Fibroblast of skin of right biceps (primary cell): ENCODE results near the gene CSE1L.
"Not testable (repeated sequence)": the region's sequence is repeated elsewhere in the genome, so short reads cannot be mapped to it uniquely, and the experiment has no call there.

Experiments used
- DNase-seq: peaks from one replicate; pipeline ENCODE4 v3.0.0-alpha.2; 2013

CSE1L gene, protein sequence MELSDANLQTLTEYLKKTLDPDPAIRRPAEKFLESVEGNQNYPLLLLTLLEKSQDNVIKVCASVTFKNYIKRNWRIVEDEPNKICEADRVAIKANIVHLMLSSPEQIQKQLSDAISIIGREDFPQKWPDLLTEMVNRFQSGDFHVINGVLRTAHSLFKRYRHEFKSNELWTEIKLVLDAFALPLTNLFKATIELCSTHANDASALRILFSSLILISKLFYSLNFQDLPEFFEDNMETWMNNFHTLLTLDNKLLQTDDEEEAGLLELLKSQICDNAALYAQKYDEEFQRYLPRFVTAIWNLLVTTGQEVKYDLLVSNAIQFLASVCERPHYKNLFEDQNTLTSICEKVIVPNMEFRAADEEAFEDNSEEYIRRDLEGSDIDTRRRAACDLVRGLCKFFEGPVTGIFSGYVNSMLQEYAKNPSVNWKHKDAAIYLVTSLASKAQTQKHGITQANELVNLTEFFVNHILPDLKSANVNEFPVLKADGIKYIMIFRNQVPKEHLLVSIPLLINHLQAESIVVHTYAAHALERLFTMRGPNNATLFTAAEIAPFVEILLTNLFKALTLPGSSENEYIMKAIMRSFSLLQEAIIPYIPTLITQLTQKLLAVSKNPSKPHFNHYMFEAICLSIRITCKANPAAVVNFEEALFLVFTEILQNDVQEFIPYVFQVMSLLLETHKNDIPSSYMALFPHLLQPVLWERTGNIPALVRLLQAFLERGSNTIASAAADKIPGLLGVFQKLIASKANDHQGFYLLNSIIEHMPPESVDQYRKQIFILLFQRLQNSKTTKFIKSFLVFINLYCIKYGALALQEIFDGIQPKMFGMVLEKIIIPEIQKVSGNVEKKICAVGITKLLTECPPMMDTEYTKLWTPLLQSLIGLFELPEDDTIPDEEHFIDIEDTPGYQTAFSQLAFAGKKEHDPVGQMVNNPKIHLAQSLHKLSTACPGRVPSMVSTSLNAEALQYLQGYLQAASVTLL

DNA sequence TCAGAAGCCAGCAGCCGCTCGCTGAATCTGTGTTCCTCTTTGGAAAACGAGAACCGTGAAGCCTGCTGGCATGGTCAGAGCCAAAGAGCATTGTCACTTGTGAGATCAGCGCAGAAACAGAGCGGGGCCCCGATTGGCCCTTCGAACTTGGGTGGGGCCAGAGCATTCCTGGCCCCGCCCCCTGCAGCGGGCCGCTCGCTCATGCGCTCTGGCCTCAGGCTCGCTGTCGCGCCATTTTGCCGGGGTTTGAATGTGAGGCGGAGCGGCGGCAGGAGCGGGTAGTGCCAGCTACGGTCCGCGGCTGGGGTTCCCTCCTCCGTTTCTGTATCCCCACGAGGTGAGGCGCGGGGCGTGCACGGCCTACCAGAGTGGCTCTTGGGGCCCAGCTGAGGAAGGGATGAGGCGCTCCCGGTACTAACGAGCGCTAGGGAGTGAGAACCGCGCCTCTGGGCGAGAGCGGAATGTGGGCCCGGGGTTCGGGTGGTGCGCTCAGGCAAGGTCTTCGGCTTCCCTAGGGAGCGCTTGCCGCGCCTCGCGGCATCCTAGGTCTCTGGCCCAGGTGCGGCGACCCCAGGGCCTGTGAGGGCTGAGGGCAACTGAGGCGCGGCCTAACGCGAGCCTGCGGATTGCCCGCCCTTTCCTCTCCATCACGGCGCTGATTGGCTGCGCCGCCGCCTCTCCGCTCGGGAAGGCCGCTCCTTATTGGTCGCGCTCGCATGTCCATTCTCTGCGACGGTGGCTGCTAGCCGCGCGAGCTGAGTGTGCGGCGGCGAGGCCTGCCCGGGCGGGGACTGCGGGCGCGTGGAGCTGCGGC lies at the start of gene CSE1L:
Gene CSE1L (plus strand): TSS at position 226 of the 814 bp plus-strand sequence. CDS start 12,152 bp downstream, outside the sequence.
- DNase-seq, result peak; percentile 95

DNA sequence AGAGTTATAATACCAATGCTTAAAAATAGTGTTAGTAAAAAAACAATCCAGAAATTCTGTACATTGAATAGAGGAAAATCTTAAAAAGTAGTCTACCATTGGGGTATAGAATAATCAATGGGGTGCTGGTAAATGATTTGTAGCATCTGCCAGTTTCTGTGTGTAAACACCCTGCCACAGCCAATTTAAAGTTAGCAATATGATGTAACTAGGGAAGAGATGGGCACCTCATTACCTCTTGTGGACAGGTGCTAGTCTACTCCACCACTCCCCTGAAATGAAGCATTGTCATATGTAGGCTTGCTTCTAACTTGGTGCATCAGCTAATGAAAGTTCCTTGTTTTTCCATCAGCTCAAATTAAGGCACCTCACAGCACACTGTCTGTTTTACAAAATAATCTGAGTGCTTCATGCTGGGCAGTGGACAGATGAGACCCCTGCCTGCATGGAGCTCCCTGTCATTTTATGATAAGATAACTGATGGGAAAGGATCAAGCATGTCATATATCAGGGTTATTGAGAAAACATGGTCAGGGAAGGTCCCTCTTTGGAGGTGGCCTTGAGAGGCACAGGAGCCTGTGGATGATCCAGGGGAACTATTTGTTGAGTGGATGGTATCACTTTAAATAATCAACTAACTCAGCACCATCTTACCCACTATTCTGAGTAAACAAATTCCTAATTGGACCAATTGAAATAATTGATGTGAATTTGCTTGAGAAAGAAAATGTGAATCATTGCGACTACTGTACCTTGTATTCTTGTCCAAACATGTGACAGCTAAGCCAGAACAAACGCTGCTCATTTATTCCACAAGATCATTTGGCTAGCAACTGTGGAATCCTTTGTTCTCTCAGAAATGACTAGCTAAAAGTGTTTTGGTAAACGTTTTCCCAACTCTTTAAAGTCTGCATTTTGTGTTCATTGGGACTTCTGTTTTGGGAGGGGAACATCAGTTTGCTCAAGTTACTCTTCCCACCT lies 45.9 kb upstream of the CSE1L start:
- no peak for DNase-seq

DNA sequence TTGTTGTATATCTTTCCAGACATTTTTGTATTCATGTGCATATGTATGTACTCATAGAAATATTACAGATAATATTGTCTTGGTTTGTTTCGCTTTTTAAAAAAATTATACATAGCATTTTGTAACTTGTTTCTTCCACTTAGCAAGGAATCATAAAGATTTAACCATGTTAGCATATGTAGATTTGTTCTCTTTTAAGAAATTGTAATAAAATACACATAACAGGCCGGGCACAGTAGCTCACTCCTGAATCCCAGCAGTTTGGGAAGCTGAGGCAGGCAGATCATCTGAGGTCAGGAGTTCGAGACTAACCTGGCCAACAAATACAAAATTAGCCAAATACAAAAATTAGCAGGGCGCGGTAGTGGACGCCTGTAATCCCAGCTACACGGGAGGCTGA lies 44.4 kb upstream of the CSE1L start:
- no peak for DNase-seq

DNA sequence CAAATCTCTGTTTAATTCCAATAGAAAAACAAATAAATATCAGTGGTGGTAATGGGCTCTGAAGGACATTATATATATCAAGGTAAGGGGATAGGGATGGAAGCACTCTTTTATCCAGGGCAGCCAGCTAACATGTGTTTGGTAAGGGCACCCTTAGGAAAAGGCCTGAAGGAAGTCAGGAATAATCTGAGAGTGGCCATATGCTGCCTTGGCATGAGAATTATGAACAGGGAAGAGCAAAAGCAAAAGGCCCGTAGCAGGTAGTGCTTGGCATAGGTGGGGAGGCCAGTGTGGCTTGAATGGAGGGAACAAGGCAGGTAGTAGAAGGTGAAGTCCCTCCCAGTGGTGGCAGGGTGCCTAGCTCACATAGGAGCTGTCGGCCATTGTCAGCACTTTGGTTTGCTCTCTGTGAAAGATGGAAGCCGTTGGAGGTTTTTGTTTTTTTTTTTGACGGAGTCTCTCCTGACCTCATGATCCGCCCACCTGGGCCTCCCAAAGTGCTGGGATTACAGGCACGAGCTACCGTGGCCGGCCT lies 39.6 kb upstream of the CSE1L start:
- no peak for DNase-seq

DNA sequence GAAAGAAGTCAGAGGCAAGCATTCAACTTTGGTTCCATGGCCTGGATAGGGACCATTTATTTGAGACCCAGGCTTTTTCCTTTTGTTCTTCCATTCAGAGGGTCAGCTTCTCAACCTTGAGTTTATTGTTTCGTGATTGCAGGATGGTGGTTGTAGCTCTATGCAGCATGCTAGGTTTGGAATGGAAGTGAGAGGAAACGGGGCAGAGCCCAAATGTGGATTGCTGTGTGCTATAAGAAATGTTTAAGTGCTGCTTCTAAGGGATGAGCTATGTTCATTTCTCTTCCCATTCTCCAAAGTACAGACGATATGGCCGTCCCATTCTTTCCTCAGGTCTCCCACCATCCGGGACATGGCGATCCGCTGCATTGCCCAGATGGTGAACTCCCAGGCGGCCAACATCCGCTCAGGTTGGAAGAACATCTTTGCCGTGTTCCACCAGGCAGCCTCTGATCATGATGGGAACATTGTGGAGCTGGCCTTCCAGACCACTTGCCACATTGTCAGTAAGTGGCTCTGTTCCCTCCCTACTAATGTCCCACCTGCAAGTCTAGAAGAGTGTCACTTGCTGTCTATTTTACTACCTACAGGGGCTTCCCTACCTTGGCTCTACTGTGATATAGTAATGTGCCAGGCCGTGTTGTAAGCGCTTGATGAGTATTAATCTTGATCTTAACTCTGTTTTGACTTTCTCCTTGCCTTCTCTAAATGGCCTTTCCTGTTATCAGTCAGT lies 36.0 kb upstream of the CSE1L start:
- DNase-seq, result no peak

DNA sequence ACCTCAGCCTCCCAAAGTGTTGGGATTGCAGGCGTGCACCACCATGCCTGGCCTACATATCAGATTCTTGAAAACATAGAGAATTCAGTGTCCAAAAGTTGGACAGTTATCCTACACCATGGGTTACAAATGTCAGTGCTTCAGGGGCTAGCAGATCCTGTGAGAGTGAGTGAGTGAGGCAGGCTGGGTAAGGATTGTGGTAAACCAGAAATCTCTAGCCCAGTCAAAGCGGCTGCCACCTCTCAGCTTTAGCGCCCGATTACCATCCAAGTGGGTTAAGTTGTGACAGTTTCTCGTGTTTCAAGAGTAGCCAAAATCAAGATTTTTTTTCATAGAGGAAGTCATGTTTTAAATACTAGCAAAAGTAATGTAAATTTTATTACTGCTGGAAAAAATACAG lies 21.9 kb upstream of the CSE1L start:
- no peak for DNase-seq

DNA sequence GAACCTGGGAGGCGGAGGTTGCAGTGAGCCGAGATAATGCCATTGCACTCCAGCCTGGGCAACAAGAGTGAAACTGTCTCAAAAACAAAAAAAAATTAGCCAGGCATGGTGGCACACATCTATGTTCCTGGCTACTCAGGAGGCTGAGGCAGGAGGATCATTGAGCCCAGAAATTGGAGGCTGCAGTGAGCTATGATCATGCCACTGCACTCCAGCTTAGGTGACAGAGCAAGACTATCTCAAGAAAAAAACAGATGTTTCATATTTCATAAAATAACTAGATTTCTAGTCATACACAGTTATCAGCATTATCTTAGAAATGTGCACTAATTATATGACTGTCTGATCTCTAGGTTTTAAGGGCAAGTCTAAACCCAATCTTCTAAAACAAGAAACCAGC lies 17.9 kb upstream of the CSE1L start:
- not testable (repeated sequence) for DNase-seq

DNA sequence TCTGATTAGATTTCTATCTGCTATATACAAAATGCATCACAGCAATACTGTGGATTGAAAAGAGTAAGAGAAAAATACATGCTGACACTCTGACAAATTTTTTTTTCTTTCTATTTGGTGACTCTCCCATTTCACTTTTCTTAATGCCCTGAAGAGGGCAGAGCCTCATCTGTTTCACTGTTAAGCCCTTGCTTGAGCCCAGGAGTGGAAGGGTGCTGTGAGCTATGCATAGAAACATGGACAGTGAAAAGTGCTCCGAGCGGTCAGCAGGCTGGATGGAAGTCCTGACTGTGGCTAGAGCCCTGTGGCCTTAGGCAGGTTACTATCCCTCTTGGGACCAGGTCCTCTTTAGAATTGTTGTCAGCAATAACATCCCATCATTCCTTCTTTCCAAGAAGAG lies 17.4 kb upstream of the CSE1L start:
- DNase-seq, result peak; percentile 40

DNA sequence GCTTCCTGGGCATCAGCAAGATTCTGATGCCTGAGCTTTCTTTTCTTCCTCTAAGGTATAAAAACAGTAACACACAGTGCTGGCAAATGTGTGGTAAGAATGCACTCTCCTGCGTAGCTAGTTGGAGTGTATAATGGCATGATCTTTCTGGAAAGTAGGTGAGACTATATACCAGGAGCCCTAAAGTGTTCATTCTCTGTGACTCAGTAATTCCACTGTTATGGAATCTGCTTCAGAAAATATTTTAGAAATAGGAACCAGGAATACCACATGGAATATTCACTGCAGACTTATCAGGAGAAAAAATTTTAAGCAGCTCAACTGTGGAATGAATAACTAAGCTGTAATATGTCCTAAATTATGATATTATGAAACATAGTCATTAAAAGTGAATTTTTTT lies 16.9 kb upstream of the CSE1L start:
- DNase-seq, result peak; percentile 78

DNA sequence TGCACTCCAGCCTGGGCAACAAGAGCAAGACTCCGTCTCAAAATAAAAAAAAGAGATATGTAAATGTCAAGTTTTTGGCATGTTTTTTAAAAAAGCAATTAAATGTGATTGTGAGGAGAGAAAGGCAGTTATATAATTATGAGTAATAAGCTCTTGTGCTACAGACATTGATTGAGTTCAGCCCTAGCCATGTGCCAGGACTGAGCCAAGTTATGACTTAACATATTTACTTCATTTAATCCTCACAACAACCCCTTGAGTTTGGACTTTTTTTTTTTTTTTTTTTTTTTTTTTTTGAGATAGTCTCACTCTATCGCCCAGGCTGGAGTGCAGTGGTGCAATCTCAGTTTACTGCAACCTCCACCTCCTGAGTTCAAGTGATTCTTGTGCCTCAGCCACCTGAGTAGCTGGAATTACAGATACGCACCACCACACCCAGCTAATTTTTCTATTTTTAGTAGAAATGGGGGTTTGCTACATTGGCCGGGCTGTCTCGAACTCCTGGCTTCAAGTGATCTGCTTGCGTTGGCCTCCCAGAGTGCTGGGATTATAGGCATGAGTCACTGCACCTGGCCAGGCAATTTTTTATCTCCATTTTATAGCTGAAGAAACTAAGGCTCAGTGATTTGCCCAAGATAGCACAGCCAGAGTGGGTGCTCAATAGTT lies 15.0 kb upstream of the CSE1L start:
- DNase-seq, result no peak

DNA sequence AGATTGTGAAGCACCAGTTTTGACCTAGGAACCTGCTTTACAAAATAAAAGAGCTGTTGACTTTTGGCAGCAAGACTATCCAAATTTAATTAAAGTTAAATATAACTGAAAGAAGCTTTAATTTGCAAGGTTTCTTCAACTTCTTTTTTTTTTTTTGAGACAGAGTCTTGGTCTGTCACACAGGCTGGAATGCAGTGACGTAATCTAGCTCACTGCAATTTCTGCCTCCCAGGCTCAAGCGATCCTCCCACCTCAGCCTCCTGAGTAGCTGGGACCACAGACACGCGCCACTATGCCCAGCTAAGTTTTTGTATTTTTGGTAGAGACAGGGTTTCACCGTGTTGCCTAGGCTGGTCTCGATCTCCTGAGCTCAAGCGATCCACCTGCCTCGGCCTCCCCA lies 13.7 kb upstream of the CSE1L start:
- no peak for DNase-seq

DNA sequence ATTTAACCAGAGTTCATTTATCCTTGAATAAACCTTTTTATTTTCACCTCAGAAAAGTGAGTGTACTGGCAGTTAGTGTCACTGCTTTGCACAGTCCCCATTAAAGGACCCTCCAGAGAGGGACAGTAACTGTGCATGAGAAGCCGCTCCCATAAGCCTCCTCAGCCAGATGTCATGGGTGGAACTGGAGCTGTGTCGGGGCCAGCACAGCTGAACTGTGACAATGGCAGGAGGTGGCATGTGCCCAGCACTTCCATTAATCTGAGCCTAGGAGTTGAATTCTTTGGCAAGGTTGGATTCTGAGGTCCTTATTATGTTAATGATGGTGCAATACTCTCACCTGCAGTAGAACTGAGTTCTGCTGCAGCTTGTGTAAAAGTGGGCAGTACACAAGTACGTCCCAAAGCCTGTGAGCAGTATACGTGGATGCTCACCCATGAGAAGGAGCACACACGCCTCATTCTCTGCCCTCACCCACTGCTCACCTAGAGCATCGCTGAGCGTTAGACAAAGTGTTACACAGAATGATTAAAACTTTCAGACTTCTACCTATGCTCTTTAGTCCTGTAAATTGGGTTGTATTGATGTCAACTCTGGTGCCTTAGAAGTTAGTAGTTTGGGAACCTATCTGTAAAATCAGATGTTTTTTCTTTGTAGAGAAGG lies 11.9 kb upstream of the CSE1L start:
- DNase-seq, result no peak

DNA sequence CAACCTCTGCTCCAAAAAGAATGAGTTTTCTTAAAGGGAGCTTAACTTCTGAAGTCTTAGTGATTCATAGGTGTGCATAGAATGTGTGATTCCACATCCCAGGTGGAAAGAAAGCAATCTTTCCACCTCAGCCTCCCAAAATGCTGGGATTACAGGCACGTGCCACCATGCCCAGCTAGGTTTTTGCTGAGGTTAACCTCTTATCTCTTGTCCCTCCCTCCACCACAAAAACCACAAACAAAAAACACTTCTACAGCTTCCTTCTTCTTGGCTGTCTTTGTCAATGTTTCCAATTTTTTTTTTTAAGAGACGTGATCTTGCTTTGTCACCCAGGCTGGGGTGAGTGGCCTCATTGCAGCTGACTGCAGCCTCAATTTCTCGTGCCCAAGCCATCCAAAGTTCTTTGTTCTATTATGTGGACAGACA lies 8.1 kb upstream of the CSE1L start:
- DNase-seq, result no peak

DNA sequence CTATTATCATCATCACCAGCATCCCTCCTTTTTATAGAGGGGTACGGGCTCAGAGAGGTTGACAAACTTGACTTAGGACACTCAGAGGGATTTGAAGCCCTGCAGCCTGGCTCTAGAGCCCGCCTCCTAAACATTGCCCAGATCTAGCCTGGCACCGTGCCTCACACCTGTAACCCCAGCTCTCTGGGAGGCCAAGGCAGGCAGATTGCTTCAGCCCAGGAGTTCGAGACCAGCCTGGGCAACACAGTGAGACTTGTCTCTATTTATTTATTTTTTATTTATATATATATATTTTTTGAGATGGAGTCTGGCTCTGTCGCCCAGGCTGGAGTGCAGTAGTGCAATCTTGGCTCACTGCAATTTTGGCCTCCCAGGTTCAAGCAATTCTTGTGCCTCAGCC lies 6.3 kb upstream of the CSE1L start:
- DNase-seq, result no peak

DNA sequence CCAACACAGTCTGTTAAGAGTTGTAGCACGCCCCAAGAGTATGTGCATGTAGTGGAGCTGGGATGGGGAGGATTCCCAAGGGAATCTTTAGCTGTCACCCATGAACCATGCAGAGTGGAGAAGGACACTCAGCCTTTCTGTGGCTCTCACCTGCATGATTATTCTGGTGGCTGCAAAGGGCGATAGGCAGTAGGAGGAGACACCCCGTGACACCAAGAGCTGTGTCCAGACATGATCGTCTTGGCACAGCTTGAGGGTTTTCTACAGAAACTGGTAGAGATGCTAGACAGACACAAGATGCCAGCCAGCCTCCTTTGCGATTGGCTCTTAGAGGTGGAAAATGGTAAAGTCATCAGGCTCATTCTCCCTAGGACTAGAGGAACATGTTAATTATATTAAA lies 3.1 kb upstream of the CSE1L start:
- DNase-seq, result no peak

DNA sequence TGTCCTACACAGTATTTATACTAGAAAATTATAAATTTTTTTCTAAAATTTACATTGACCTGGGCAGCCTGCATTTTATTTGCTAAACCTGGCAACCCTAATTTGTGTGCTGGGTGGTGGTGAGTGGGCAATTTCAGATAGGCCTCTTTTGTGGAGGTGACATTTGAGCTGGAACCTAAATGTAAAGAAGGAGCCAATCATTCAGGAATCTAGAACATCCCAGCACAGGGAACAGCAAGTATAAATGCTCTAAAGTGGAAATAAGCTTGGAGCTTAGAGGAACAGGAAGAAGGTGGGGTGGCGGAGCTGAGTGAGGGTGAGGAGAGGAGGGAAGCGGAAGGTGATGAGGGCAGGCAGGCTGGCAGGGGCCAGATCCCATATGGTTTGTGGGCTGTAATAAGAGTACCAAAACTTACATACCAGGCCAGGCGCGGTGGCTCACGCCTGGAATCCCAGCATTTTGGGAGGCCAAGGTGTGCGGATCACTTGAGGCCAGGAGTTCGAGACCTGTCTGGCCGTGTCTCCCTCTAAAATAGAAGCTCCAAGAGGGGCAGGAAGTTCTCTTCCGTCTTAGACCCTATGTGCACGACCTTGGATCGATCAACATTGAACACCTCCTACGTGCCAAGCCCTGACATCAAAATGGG lies 549 bp upstream of the CSE1L start:
- DNase-seq, result no peak

DNA sequence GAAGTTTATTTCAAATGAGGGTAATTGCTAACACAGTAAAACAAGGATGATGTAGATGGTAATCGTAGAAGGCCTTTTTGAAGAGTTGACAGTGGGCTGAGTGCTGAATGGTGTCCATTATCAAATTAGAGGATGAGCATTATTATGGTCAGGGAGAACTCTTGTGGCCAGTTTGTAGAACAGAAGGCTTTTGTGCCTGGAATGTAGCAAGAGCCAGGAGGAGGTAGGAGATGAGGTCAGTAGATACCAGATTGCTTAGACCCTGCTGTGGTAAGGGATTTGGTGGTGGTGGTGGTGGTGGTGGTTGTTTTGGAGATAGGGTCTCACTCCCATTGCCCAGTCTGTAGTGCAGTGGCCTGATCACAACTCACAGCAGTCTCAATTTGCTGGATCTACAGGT lies 6.2 kb downstream of the CSE1L start:
- no peak for DNase-seq

DNA sequence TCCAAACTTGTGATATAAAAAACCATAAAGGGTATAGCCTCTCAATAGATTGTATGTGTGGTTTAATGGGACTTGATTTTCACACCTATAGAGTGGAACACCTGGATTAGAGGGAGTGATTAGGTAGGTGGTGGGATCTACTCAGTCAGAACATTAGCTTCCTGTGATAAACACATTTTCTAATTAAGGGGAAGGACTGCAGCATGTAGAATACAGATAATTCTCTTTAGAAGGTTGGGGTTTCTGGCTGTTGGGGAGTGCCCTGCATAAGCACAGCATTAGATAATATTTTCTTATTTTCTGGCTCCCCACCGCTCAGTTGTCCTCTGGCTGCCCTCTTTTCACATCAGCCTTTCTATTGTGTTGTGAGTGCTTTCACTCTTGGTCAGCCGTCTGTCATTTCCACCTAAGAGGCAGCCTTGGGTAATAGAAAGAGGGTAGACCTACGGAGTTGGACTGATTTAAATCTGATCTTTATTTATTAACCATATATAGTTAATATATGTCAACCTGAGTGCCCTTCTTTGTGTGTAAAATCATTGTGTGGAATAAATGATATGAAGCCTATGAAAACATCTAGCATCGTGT lies 8.0 kb downstream of the CSE1L start:
- no peak for DNase-seq

DNA sequence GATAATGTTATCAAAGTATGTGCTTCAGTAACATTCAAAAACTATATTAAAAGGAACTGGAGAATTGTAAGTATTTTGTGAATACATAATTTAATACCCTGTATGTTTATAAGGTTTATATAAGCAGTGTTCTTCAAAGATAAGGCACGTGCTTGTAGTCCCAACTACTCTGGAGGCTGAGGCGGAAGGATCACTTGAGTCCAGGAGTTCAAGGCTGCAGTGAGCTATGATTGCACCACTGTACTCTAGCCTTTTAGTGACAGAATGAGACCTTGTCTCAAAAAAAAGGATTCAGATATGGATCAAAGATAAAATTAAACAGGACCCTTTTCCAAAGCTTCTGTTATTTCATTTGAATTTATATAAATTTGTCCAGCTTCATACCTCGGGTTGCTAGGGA lies 17.2 kb downstream of the CSE1L start:
- DNase-seq, result no peak
